ENCODE measurements around the gene CBLL1.
A peak's percentile ranks its signal among the peaks of the same experiment; 100 is the strongest.

DNA sequence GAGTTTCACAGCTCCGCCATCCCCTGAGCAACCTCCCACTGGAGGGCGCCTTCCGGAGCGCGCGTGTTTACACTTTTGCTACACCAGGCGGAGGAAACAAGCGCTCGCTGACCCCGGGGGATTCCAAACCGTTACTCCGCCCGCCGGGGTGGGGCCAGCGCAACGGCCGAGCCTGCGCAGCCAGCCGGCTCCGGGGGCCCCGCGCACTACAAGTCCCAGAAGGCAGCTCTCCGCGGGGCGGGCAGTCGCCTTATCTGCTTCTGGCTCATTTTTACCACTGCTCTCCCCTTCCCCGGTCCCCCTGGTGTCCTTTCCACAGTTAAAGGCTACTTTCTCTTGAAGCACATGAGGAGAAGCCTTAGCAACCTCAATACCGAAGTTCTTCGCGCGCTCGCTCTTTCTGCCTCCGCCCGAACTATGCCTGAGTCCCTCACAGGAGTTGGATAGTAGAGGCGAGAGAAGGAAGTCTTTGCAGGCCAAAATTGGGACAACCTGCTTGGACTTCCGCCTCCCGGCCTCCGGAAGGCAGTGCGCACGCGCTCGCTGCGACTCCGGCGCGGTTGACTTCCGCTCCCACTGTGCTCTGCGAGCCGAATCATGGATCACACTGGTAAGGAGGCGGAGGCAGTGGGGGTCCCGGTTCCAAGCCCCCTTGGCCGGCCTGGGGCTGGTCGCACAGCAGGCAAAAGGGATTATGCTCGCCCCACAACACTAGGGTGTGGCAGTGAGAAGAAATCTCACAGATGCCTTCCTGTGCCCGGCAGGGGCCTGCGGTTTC is at the start of gene CBLL1:
- TF ChIP-seq, protein P1, sequence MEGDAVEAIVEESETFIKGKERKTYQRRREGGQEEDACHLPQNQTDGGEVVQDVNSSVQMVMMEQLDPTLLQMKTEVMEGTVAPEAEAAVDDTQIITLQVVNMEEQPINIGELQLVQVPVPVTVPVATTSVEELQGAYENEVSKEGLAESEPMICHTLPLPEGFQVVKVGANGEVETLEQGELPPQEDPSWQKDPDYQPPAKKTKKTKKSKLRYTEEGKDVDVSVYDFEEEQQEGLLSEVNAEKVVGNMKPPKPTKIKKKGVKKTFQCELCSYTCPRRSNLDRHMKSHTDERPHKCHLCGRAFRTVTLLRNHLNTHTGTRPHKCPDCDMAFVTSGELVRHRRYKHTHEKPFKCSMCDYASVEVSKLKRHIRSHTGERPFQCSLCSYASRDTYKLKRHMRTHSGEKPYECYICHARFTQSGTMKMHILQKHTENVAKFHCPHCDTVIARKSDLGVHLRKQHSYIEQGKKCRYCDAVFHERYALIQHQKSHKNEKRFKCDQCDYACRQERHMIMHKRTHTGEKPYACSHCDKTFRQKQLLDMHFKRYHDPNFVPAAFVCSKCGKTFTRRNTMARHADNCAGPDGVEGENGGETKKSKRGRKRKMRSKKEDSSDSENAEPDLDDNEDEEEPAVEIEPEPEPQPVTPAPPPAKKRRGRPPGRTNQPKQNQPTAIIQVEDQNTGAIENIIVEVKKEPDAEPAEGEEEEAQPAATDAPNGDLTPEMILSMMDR (IDR thresholded peaks at IDR 0.05), result peak; percentile 64 to 83 (median 80)
- no peak for TF ChIP-seq POLR2A (IDR thresholded peaks at IDR 0.05)

Data from testis (tissue), 2 donors.